GM19193 (cell line): ENCODE data around the gene RAB5B.

ENCODE experiments used
- POLR2A ChIP-seq: IDR thresholded peaks from 4 replicates; pipeline ENCODE4 v1.6.1; 2011; ENCODE audit not compliant: insufficient read depth, insufficient read length; ENCODE audit errors: extremely low read depth

The RAB5B gene

GRCh38 chr12:55965941-55966407 is 7.9 kb upstream of the RAB5B start, which contains the start of gene PMEL:
Gene PMEL (minus strand): TSS chr12:55966042. CDS start chr12:55966011, 31 bp downstream.
- no peak for TF ChIP-seq POLR2A

DNA sequence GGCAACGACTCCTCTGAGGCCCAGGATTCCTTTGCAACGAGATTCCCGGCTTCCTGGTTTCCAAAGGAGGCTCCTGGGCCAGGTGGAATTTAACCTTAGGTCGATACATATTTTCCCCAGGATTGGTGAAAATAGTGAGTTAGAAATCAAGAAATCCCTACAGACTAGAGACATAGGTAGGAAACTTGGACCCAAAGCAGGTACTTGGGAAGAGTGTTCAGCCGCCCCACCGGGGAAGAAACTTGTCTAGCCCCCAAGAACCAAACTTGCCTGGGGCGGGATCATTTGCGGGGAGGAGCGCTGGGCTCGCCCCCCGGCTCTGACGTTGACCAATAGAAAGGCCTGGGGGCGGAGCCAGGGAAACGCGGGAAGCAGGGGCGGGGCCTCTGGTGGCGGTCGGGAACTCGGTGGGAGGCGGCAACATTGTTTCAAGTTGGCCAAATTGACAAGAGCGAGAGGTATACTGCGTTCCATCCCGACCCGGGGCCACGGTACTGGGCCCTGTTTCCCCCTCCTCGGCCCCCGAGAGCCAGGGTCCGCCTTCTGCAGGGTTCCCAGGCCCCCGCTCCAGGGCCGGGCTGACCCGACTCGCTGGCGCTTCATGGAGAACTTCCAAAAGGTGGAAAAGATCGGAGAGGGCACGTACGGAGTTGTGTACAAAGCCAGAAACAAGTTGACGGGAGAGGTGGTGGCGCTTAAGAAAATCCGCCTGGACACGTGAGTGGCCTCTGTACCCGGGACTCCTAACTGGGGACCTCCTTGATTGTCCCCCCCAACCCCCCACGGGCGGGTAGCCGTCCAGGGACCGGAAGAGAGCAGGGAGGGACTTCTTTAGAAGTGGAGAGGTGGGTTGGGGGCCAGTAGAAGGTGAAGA is 7.2 kb upstream of the RAB5B start, which contains the start of gene CDK2:
CDK2 (plus strand) TSS at position 423 of the 874 bp plus-strand sequence; CDS start at position 602, 179 bp downstream.
- peak; percentile 85 for TF ChIP-seq POLR2A

DNA sequence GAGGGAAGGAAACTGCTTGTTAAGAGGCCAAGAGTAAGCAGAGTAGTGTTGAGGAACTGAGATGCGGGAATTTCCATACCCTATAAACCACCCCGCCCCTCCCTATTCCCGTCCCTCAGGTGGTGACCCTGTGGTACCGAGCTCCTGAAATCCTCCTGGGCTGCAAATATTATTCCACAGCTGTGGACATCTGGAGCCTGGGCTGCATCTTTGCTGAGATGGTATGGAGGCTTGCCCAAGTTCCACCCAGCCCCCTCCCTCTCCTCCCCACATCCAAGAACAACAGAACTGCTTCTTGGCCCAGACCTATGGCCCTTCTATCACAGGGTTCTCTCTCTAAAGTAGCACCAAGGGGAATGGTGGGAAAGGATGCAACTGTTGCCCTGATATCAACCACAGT is 4.5 kb upstream of the RAB5B start:
- TF ChIP-seq POLR2A: no peak

DNA sequence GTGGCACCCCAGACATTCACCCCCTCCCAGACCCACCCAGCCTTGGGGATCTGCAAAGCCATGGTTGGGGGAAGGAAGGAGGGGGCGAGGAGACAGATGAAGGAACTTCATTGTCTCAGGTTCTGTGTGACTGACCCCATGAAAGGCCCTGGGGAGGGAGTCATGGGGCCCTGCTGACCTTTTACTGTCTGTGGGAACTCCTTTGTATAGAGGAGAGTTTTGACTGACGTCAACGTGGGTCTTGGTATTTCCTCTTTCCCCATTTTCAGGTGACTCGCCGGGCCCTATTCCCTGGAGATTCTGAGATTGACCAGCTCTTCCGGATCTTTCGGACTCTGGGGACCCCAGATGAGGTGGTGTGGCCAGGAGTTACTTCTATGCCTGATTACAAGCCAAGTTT is 3.1 kb upstream of the RAB5B start:
- TF ChIP-seq POLR2A: no peak

DNA sequence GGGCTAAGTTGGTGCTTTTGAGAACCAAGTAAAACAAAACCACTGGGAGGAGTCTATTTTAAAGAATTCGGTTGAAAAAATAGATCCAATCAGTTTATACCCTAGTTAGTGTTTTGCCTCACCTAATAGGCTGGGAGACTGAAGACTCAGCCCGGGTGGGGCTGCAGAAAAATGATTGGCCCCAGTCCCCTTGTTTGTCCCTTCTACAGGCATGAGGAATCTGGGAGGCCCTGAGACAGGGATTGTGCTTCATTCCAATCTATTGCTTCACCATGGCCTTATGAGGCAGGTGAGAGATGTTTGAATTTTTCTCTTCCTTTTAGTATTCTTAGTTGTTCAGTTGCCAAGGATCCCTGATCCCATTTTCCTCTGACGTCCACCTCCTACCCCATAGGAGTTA is 1.8 kb upstream of the RAB5B start:
- no peak for TF ChIP-seq POLR2A

- TF ChIP-seq POLR2A: no peak
These were observed 1.4 kb upstream of the RAB5B start for GRCh38 chr12:55972456-55972855.

- TF ChIP-seq POLR2A: no peak
These were observed 823 bp upstream of the RAB5B start for GRCh38 chr12:55972911-55973598.

DNA sequence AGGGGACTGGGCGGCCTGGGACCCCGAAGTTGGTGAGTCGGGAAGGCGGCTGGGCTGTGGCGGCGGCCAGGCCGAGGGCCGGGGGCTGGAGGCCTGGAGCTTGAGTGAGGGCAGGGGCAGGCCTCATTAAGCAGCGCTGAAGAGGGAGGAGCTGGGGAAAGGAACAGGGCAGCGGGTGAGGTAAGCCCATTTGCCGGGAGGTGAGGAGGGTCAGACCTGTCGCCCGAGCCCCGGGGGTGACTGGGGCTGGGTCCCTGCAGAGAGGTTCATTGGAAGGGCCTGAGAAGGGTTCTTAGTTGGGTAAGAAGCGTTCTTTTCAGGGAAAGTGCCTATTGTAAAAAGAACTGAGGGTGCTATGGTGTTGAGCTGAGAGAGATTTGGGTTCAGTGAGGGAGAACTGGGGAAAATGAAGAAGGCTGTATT is 441 bp downstream of the RAB5B start:
- no peak for TF ChIP-seq POLR2A

- no peak for TF ChIP-seq POLR2A
These were observed 4.5 kb downstream of the RAB5B start for GRCh38 chr12:55978393-55978792.

DNA sequence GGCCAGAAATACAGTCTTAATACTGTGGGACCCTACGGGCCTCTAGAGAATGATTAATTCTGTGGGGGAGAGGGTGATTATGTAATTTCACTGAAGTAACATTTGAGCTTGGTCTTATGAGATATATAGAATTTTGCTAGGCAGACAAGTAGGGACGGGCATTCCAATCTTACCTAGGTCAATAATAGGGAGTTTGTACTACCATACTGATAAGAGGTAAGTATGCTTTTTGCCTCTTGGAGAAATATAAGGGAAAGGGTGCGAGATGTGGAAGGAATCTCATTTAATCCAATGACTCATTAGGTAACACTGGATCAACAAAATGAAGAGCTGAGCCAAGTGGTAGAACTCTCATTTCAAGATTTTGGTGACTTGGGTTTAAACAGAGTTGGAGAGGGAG is 5.2 kb downstream of the RAB5B start:
- TF ChIP-seq POLR2A: no peak

GRCh38 chr12:55982319-55982936 is 8.6 kb downstream of the RAB5B start:
- no peak for TF ChIP-seq POLR2A

DNA sequence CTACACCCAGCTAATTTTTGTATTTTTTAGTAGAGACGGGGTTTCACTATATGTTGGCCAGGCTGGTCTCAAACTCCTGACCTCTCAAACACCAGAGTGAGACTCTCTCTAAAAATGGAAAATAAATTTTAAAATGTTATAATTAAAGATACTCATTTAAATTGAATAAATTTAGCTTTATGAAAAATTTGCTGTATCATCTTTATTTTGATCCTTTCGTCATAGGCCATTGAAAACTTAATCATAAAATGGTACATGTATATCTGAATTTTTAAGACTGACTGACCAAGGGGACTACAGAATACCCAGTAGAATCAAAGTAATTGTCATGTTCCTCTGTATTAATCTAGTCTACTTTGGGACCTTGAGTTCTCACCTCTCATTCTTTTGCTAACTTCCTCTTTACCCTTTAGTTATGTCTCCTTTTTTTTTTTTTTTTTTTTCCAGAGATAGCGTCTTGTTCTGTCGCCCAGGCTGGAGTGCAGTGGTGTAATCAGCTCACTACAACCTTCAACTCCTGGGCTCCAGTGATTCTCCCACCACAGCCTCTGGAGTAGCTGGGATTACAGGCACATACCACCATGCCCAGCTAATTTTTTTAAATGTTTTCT is 9.5 kb downstream of the RAB5B start:
- TF ChIP-seq POLR2A: no peak

DNA sequence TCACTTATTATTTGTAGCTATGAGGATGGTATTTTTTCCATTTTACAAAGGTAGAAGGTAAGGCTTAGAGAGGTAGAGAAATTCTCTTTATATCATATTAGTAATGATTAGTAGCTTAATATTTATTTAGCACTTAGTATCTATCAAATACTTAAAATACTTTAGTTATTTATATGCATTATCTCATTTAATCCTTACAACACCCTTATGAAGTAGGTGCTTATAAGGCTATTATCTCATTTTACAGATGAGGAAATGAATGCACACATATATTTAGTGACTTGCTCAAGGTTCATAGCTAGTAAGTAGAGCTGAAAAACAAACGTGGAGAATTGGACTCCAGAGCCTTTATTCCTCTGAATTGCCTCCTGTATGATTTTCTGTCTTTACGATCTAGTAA is 11.0 kb downstream of the RAB5B start:
- TF ChIP-seq POLR2A: no peak

GRCh38 chr12:55985341-55985740 is 11.5 kb downstream of the RAB5B start:
- TF ChIP-seq POLR2A: no peak

DNA sequence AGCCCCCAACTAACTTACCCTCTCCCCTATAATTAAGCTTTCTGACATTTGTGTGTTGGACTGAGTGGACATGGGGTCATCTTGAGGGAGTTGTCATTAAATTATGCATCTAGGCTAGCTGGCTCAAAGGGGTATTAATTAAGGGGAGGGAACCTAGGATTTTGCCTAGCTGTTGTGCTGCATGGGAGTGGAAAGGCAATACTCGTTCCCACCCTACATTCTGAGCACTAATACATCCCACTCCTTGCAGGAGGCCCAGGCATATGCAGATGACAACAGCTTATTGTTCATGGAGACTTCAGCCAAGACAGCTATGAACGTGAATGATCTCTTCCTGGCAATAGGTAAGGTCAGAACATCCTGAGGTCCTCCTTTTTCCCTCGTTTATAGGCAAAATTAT is 17.2 kb downstream of the RAB5B start:
- TF ChIP-seq POLR2A: no peak

- TF ChIP-seq POLR2A: no peak
These were observed 19.5 kb downstream of the RAB5B start for GRCh38 chr12:55993230-55993853.
